Measurements from ENCODE around the gene GAS6.

Gene GAS6

GRCh38 chr13:113804017-113804702 is 59.7 kb downstream of the GAS6 start:
- no peak overlapping the region for H3K4me3 ChIP-seq (ENCODE audit: low read depth, low read length)
- no peak for TF ChIP-seq CTCF (IDR thresholded peaks at IDR 0.05; ENCODE audit: low read depth, low read length)

GRCh38 chr13:113803409-113804016 is 60.4 kb downstream of the GAS6 start:
- TF ChIP-seq CTCF (IDR thresholded peaks at IDR 0.05; ENCODE audit: low read depth, low read length), result no peak
- no peak overlapping the region for H3K4me3 ChIP-seq (ENCODE audit: low read depth, low read length)

- no peak for TF ChIP-seq CTCF (IDR thresholded peaks at IDR 0.05; ENCODE audit: low read depth, low read length)
Observed at GRCh38 chr13:113802761-113803160, 61.1 kb downstream of the GAS6 start.

GRCh38 chr13:113802090-113802531 is 61.8 kb downstream of the GAS6 start:
- no peak for TF ChIP-seq CTCF (IDR thresholded peaks at IDR 0.05; ENCODE audit: low read depth, low read length)

More at GRCh38 chr13:113802761-113803160, 61.1 kb downstream of the GAS6 start:
- no peak overlapping the region for H3K4me3 ChIP-seq (ENCODE audit: low read depth, low read length)

GRCh38 chr13:113801289-113801961 is 62.5 kb downstream of the GAS6 start:
- TF ChIP-seq CTCF (IDR thresholded peaks at IDR 0.05; ENCODE audit: low read depth, low read length), result no peak
- no peak overlapping the region for H3K4me3 ChIP-seq (ENCODE audit: low read depth, low read length)

More at GRCh38 chr13:113802090-113802531, 61.8 kb downstream of the GAS6 start:
- H3K4me3 ChIP-seq (ENCODE audit: low read depth, low read length), result no peak overlapping the region

GRCh38 chr13:113800576-113800926 is 63.3 kb downstream of the GAS6 start:
- H3K4me3 ChIP-seq (ENCODE audit: low read depth, low read length), result no peak overlapping the region
- TF ChIP-seq CTCF (IDR thresholded peaks at IDR 0.05; ENCODE audit: low read depth, low read length), result no peak
